K562 (cell line): ENCODE results near the gene HSD11B1L. TPM values are rescaled to one million over a fixed set of nuclear protein-coding genes. Genes with fewer than 3 reads are reported as not detected.
A peak's percentile ranks its signal among the peaks of the same experiment; 100 is the strongest.

Source experiments
- ATAC-seq: fragments of 200-7000 bp; cut with Tn5 transposase; 3 replicates; pipeline ENCODE4 v1.9.1; 2020; ENCODE audit warnings: moderate library complexity
- BruUV-seq: library from RNA; stranded (reverse); fragments of 400-500 nt; replicated peaks from 2 replicates; lab custom pipeline; 2021; lab: Mats Ljungman, UMichigan
- CTCF ChIA-PET: fragments of 300-600 bp; formaldehyde crosslinking; extraction: SDS; loops from one replicate; lab custom pipeline; 2021; ENCODE audit warnings: low intra/inter-chr PET ratio; lab: Yijun Ruan, JAX
- POLR2A ChIA-PET: fragments of 300-600, 350-650 bp; sonication (Branson Sonifier 250); formaldehyde crosslinking; extraction: SDS; loops from one replicate; lab custom pipeline; 2021; ENCODE audit warnings: antibody characterized with exemption, inconsistent platforms; lab: Yijun Ruan, JAX
- DNase-seq, 4 experiments: peaks; one replicate each; pipeline versions ENCODE4 v3.0.0 to v3.0.0-alpha.2; 2011 to 2018; ENCODE audit warnings: low spot score in 3 of 4, mixed read lengths in 3 of 4; ENCODE audit errors: extremely low read depth in 1 of 4
- FAIRE-seq: peaks from 2 replicates; lab custom pipeline; 2011; peaks lifted over from hg19 to GRCh38; lab: Jason Lieb, UNC
- H2AFZ ChIP-seq: 2 replicates; pipeline ENCODE4 v1.6.0; 2011; ENCODE audit warnings: low read depth, low read length, control low read depth, inconsistent platforms
- H3K27ac ChIP-seq: fragments of 200-600 bp; 3 replicates; pipeline ENCODE4 v1.8.0; 2011; ENCODE audit warnings: low read depth, mild to moderate bottlenecking, control low read depth, inconsistent platforms, low read length, moderate library complexity, mixed read lengths; ENCODE audit errors: extremely low read depth
- H3K27me3 ChIP-seq, 2 experiments: fragments of 300-600 bp in 1 of 2; 2 replicates in 1 of 2; 3 replicates in 1 of 2; pipeline versions ENCODE4 v1.6.0 to v1.8.0; 2011; ENCODE audit warnings: inconsistent platforms in 2 of 2, low read length in 2 of 2, mild to moderate bottlenecking in 1 of 2, mixed read lengths in 1 of 2, moderate library complexity in 1 of 2; ENCODE audit not compliant: control insufficient read depth in 2 of 2, insufficient read depth in 2 of 2
- H3K36me3 ChIP-seq: fragments of 300-600 bp; 3 replicates; pipeline ENCODE4 v1.8.0; 2011; ENCODE audit warnings: mild to moderate bottlenecking, low read length, inconsistent platforms; ENCODE audit not compliant: control insufficient read depth, insufficient read depth
- H3K4me1 ChIP-seq, 2 experiments: fragments of 200-600 bp in 1 of 2; replicated peaks in 1 of 2; 2 replicates in 1 of 2; 3 replicates in 1 of 2; pipeline versions ENCODE4 v1.5.1 to v1.8.0; 2011; ENCODE audit warnings: inconsistent platforms in 2 of 2, low read length in 2 of 2, mild to moderate bottlenecking in 1 of 2, mixed read lengths in 1 of 2, moderate library complexity in 1 of 2; ENCODE audit not compliant: control insufficient read depth in 2 of 2, insufficient read depth in 2 of 2
- H3K4me2 ChIP-seq: 2 replicates; pipeline ENCODE4 v1.6.1; 2011; ENCODE audit warnings: low read length, control low read depth, inconsistent platforms, mixed read lengths; ENCODE audit not compliant: insufficient read depth
- H3K4me3 ChIP-seq: fragments of 200-600 bp; sonication (generic), shearing (Covaris generic); 2 replicates; pipeline ENCODE4 v1.5.1; 2016; ENCODE audit warnings: control low read depth, inconsistent platforms
- H3K79me2 ChIP-seq: fragments of 200-600 bp; 3 replicates; pipeline ENCODE4 v1.8.0; 2011; ENCODE audit warnings: low read length, inconsistent platforms; ENCODE audit not compliant: control insufficient read depth, insufficient read depth
- H3K9ac ChIP-seq, 2 experiments: 2 replicates each; pipeline versions ENCODE4 v1.6.0 to v1.6.1; 2011; ENCODE audit warnings: low read depth in 2 of 2, low read length in 2 of 2, control low read depth in 1 of 2, inconsistent platforms in 1 of 2, mild to moderate bottlenecking in 1 of 2, mixed read lengths in 1 of 2; ENCODE audit not compliant: insufficient read depth in 1 of 2
- H3K9me1 ChIP-seq: one replicate; pipeline ENCODE4 v1.6.0; 2011; ENCODE audit warnings: inconsistent platforms, mild to moderate bottlenecking, low read length, moderate library complexity; ENCODE audit not compliant: control insufficient read depth, insufficient read depth
- H3K9me3 ChIP-seq: replicated peaks from 2 replicates; pipeline ENCODE4 v1.5.1; 2011; ENCODE audit warnings: low read depth, low read length, inconsistent platforms; ENCODE audit not compliant: control insufficient read depth, insufficient read depth
- H4K20me1 ChIP-seq: replicated peaks from 2 replicates; pipeline ENCODE4 v1.6.1; 2011; ENCODE audit warnings: low read length, inconsistent platforms, mixed read lengths; ENCODE audit not compliant: control insufficient read depth, insufficient read depth
- BHLHE40 ChIP-seq: IDR thresholded peaks from 2 replicates; pipeline ENCODE4 v1.6.1; 2011; ENCODE audit warnings: low read length, improper control_type of control experiment
- CSDE1 ChIP-seq, 2 experiments: fragments of 450-650 bp; IDR thresholded peaks; 2 replicates each; pipeline ENCODE4 v1.6.1; 2016; ENCODE audit warnings: mild to moderate bottlenecking in 1 of 2
- HIVEP1 ChIP-seq: fragments of 250-450 bp; sonication (Bioruptor Pico); IDR thresholded peaks from 2 replicates; pipeline ENCODE4 v1.4.0; 2020; ENCODE audit warnings: mild to moderate bottlenecking
- KAT7 ChIP-seq: sonication (generic); formaldehyde crosslinking; IDR thresholded peaks from 2 replicates; pipeline ENCODE4 v1.8.0; 2022; ENCODE audit warnings: missing genetic modification reagents, mild to moderate bottlenecking, borderline replicate concordance
- LARP7 ChIP-seq: fragments of 450-650 bp; IDR thresholded peaks from 2 replicates; pipeline ENCODE4 v1.6.1; 2016
- RBM15 ChIP-seq: fragments of 200-400 bp; formaldehyde crosslinking; IDR thresholded peaks from 2 replicates; pipeline ENCODE4 v1.6.1; 2018; ENCODE audit warnings: mild to moderate bottlenecking, low read length, moderate library complexity; ENCODE audit not compliant: insufficient read depth
- SAFB2 ChIP-seq: fragments of 200-400 bp; formaldehyde crosslinking; IDR thresholded peaks from 2 replicates; pipeline ENCODE4 v1.6.1; 2018; ENCODE audit warnings: borderline replicate concordance, low read length, low read depth, moderate library complexity; ENCODE audit not compliant: severe bottlenecking
- ZNF668 ChIP-seq: fragments of 250-450 bp; sonication (Bioruptor Pico); IDR thresholded peaks from 2 replicates; pipeline ENCODE4 v1.8.0; 2022; ENCODE audit warnings: mild to moderate bottlenecking, inconsistent platforms
- ZNF77 ChIP-seq: fragments of 250-450 bp; sonication (Bioruptor Pico); IDR thresholded peaks from 2 replicates; pipeline ENCODE4 v1.5.0; 2020
- WGBS: fragments of 100-300 bp; shearing (Covaris generic); methylation state at CpG from one replicate; pipeline ENCODE4 v1.1.6; 2016; ENCODE audit warnings: low coverage, mixed read lengths; ENCODE audit not compliant: insufficient coverage; ENCODE audit errors: missing lambda C conversion rate; 5-methylcytosine and 5-hydroxymethylcytosine counted together
- in situ Hi-C: fragments of 300-500 bp; cut with MboI; formaldehyde crosslinking; loops from 4 replicates; pipeline ENCODE4 v1.15.0; 2018; ENCODE audit warnings: inconsistent platforms, mixed read lengths
- intact Hi-C: fragments of 100-400 bp; cut with micrococcal nuclease; formaldehyde crosslinking; loops from 2 replicates; pipeline ENCODE4 v1.14.2; 2022
- polyA plus RNA-seq, 8 experiments: library from polyadenylated mRNA; depleted of rRNA in 4 of 8; stranded (reverse) in 5 of 8; unstranded in 3 of 8; fragments of >200 nt; fragmentation: Nextera tagmentation in 2 of 8; fragmentation: Illumina TruSeq in 1 of 8; extraction: Ambion mirVana in 2 of 8; extraction: Trizol in 1 of 8; gene quantifications; 2 replicates each; pipeline versions ENCODE4 v1.2.1 to v1.2.3, GENCODE V29; 2011 to 2014; ENCODE audit warnings: inconsistent platforms in 1 of 8, missing spikeins in 1 of 8
- total RNA-seq, 7 experiments: library from RNA; depleted of rRNA in 6 of 7; stranded (reverse); fragments of >200 nt in 6 of 7; fragmentation: Illumina TruSeq in 2 of 7; extraction: Trizol in 2 of 7; gene quantifications; 2 replicates each; pipeline versions ENCODE4 v1.2.1 to v1.2.3, GENCODE V29; 2011 to 2021; ENCODE audit warnings: low replicate concordance in 1 of 7
- TF ChIP-seq, protein P1 (sequence below): sonication (generic); formaldehyde crosslinking; IDR thresholded peaks from 2 replicates; pipeline ENCODE4 v1.8.0; 2023; ENCODE audit warnings: mild to moderate bottlenecking, missing genetic modification reagents
- TF ChIP-seq, protein P2 (sequence below): fragments of 250-450 bp; sonication (Bioruptor Pico); IDR thresholded peaks from 2 replicates; pipeline ENCODE4 v1.4.0; 2020; ENCODE audit warnings: mild to moderate bottlenecking
- TF ChIP-seq, protein P3 (sequence below), 2 experiments: fragments of 450-650 bp; IDR thresholded peaks; 2 replicates each; pipeline ENCODE4 v1.6.1; 2016

HSD11B1L gene
- total and polyA plus RNA-seq, 9 of the 15 experiments (the other 6 are each of a cell fraction or from before 2014, with no cell fraction given): 0.31 to 7.7 (median 2.3) TPM

DNA sequence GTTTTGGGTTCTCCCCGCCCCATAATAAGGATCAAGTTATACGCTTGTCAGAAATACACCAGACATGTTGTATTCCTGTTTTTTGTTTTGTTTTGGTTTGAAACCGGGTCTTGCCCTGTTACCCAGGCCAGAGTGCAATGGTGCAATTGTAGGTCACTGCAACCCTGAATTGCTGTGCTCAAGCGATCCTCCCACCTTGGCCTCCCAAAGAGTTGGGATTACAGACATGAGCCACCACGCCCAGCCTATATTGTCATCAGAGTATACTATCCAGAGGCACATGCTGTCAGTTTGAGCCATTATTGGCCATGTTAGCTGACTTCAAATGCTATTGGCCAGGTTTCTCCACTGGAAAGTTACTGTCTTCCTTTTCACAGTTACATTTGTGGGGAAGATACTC, 48.2 kb upstream of the HSD11B1L start (continued):
- no peak for TF ChIP-seq KAT7

- Histone ChIP-seq H3K9me3 (no peaks in the 10 kb centered on the region), H3K4me3 (no peak overlapping the region), H3K9me1 (peaks cover 3% of the 10 kb centered on the region), H3K4me1 (peaks cover 0 to 2% of the 10 kb centered on the region in 2 experiments; a peak in 1 of 5 replicates), H3K79me2 (peaks cover 96% of the 10 kb centered on the region), H2AFZ (no peak overlapping the region), H4K20me1 (peaks cover 42% of the 10 kb centered on the region; the same call in 1 of the 2 replicates), H3K27ac (no peak overlapping the region), H3K9ac (peak overlapping the region in 1 of 2 experiments; percentile 50; a peak in 1 of 4 replicates), H3K36me3 (peaks cover 80% of the 10 kb centered on the region), H3K27me3 (no peaks in the 10 kb centered on the region), H3K4me2 (no peak overlapping the region)
- in situ Hi-C loops: no loop called here
- 93% methylated on average over 6 of the region's 6 CpGs for WGBS
- FAIRE-seq (no peak), DNase-seq (no peak), ATAC-seq (no peak; the same call in 2 of the 3 replicates)
- POLR2A ChIA-PET: interaction anchor here (0.8 to 4.0 kb wide), 6 partner anchors 9 to 35 kb away, joined by 3 to 27 read pairs (median 4); partner anchors contain the start of genes SAFB and SAFB2
- TF ChIP-seq, protein P1, sequence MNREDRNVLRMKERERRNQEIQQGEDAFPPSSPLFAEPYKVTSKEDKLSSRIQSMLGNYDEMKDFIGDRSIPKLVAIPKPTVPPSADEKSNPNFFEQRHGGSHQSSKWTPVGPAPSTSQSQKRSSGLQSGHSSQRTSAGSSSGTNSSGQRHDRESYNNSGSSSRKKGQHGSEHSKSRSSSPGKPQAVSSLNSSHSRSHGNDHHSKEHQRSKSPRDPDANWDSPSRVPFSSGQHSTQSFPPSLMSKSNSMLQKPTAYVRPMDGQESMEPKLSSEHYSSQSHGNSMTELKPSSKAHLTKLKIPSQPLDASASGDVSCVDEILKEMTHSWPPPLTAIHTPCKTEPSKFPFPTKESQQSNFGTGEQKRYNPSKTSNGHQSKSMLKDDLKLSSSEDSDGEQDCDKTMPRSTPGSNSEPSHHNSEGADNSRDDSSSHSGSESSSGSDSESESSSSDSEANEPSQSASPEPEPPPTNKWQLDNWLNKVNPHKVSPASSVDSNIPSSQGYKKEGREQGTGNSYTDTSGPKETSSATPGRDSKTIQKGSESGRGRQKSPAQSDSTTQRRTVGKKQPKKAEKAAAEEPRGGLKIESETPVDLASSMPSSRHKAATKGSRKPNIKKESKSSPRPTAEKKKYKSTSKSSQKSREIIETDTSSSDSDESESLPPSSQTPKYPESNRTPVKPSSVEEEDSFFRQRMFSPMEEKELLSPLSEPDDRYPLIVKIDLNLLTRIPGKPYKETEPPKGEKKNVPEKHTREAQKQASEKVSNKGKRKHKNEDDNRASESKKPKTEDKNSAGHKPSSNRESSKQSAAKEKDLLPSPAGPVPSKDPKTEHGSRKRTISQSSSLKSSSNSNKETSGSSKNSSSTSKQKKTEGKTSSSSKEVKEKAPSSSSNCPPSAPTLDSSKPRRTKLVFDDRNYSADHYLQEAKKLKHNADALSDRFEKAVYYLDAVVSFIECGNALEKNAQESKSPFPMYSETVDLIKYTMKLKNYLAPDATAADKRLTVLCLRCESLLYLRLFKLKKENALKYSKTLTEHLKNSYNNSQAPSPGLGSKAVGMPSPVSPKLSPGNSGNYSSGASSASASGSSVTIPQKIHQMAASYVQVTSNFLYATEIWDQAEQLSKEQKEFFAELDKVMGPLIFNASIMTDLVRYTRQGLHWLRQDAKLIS (CRISPR knock-in tag): no peak
- TF ChIP-seq ZNF668 (CRISPR knock-in tag) (no peak), BHLHE40 (no peak), HIVEP1 (CRISPR knock-in tag) (no peak), RBM15 (no peak), ZNF77 (CRISPR knock-in tag) (no peak), CSDE1 (IDR thresholded peaks at IDR 0.05) (no peak), SAFB2 (no peak), LARP7 (no peak)
- TF ChIP-seq, protein P2, sequence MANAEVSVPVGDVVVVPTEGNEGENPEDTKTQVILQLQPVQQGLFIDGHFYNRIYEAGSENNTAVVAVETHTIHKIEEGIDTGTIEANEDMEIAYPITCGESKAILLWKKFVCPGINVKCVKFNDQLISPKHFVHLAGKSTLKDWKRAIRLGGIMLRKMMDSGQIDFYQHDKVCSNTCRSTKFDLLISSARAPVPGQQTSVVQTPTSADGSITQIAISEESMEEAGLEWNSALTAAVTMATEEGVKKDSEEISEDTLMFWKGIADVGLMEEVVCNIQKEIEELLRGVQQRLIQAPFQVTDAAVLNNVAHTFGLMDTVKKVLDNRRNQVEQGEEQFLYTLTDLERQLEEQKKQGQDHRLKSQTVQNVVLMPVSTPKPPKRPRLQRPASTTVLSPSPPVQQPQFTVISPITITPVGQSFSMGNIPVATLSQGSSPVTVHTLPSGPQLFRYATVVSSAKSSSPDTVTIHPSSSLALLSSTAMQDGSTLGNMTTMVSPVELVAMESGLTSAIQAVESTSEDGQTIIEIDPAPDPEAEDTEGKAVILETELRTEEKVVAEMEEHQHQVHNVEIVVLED (CRISPR knock-in tag): no peak
- TF ChIP-seq, protein P3, sequence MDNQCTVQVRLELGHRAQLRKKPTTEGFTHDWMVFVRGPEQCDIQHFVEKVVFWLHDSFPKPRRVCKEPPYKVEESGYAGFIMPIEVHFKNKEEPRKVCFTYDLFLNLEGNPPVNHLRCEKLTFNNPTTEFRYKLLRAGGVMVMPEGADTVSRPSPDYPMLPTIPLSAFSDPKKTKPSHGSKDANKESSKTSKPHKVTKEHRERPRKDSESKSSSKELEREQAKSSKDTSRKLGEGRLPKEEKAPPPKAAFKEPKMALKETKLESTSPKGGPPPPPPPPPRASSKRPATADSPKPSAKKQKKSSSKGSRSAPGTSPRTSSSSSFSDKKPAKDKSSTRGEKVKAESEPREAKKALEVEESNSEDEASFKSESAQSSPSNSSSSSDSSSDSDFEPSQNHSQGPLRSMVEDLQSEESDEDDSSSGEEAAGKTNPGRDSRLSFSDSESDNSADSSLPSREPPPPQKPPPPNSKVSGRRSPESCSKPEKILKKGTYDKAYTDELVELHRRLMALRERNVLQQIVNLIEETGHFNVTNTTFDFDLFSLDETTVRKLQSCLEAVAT (IDR thresholded peaks at IDR 0.05): no peak
- intact Hi-C loops: no loop called here
- BruUV-seq: no TSS peak
- CTCF ChIA-PET: no interaction called here
Observed at GRCh38 chr19:5635427-5635826, 45.4 kb upstream of the HSD11B1L start.
